Astrocyte (in vitro differentiated cells and primary cell): Measurements from ENCODE around the gene VCPKMT. TPM values are rescaled to one million over a fixed set of nuclear protein-coding genes. Genes with fewer than 3 reads are reported as not detected.
A peak's percentile ranks its signal among the peaks of the same experiment; 100 is the strongest.

ENCODE experiments used
- DNase-seq: peaks from one replicate; pipeline ENCODE4 v3.0.0-alpha.2; 2010; ENCODE audit warnings: low read depth
- FAIRE-seq: peaks from 2 replicates; lab custom pipeline; 2011; peaks lifted over from hg19 to GRCh38; lab: Jason Lieb, UNC
- H2AFZ ChIP-seq: 2 replicates; pipeline ENCODE4 v1.6.0; 2012; ENCODE audit warnings: low read depth, low read length, inconsistent platforms
- H3K27ac ChIP-seq: 2 replicates; pipeline ENCODE4 v1.5.1; 2011; ENCODE audit warnings: low read depth, low read length, inconsistent platforms
- H3K27me3 ChIP-seq: 2 replicates; pipeline ENCODE4 v1.6.0; 2011; ENCODE audit warnings: low read length, inconsistent platforms; ENCODE audit not compliant: insufficient read depth
- H3K36me3 ChIP-seq: 2 replicates; pipeline ENCODE4 v1.5.1; 2011; ENCODE audit warnings: low read length, inconsistent platforms; ENCODE audit not compliant: insufficient read depth
- H3K4me1 ChIP-seq: 2 replicates; pipeline ENCODE4 v1.5.1; 2011; ENCODE audit warnings: low read length, inconsistent platforms; ENCODE audit not compliant: insufficient read depth
- H3K4me2 ChIP-seq: 2 replicates; pipeline ENCODE4 v1.6.0; 2012; ENCODE audit warnings: low read length, inconsistent platforms
- H3K4me3 ChIP-seq: 2 replicates; pipeline ENCODE4 v1.5.1; 2011; ENCODE audit warnings: low read depth, mild to moderate bottlenecking, low read length, inconsistent platforms; ENCODE audit not compliant: insufficient read depth
- H3K79me2 ChIP-seq: 2 replicates; pipeline ENCODE4 v1.6.0; 2012; ENCODE audit warnings: mild to moderate bottlenecking, low read length, inconsistent platforms; ENCODE audit not compliant: insufficient read depth
- H3K9ac ChIP-seq: 2 replicates; pipeline ENCODE4 v1.6.0; 2012; ENCODE audit warnings: mild to moderate bottlenecking, low read length, inconsistent platforms
- H3K9me3 ChIP-seq: 2 replicates; pipeline ENCODE4 v1.5.1; 2012; ENCODE audit warnings: low read depth, mild to moderate bottlenecking, low read length, inconsistent platforms; ENCODE audit not compliant: insufficient read depth
- H4K20me1 ChIP-seq: 2 replicates; pipeline ENCODE4 v1.6.0; 2012; ENCODE audit warnings: low read length, inconsistent platforms; ENCODE audit not compliant: insufficient read depth
- H3K27ac Mint-ChIP-seq: one replicate; pipeline ENCODE4 v1.8.0; 2021; ENCODE audit warnings: mild to moderate bottlenecking, mixed read lengths; ENCODE audit not compliant: unreplicated experiment
- H3K27me3 Mint-ChIP-seq: one replicate; pipeline ENCODE4 v1.8.0; 2021; ENCODE audit warnings: low read depth, mixed read lengths; ENCODE audit not compliant: unreplicated experiment
- H3K36me3 Mint-ChIP-seq: one replicate; pipeline ENCODE4 v1.8.0; 2021; ENCODE audit warnings: low read depth, mixed read lengths; ENCODE audit not compliant: unreplicated experiment
- H3K4me1 Mint-ChIP-seq: one replicate; pipeline ENCODE4 v1.8.0; 2021; ENCODE audit warnings: low read depth, mixed read lengths; ENCODE audit not compliant: unreplicated experiment
- H3K4me3 Mint-ChIP-seq: one replicate; pipeline ENCODE4 v1.8.0; 2021; ENCODE audit warnings: mild to moderate bottlenecking, moderate library complexity, mixed read lengths; ENCODE audit not compliant: unreplicated experiment
- H3K9me3 Mint-ChIP-seq: one replicate; pipeline ENCODE4 v1.8.0; 2021; ENCODE audit warnings: mild to moderate bottlenecking, mixed read lengths; ENCODE audit not compliant: unreplicated experiment
- EZH2 ChIP-seq: IDR thresholded peaks from 2 replicates; pipeline ENCODE4 v1.6.1; 2012; ENCODE audit warnings: mild to moderate bottlenecking, low read length, inconsistent platforms; ENCODE audit not compliant: insufficient read depth
- total RNA-seq: library from RNA; stranded (reverse); gene quantifications from 2 replicates; pipeline ENCODE4 v1.2.1, GENCODE V29; 2021
- TF ChIP-seq, protein P1 (sequence below): IDR thresholded peaks from 2 replicates; pipeline ENCODE4 v1.5.1; 2011; ENCODE audit warnings: low read depth, mild to moderate bottlenecking, inconsistent platforms, low read length, moderate library complexity; ENCODE audit not compliant: insufficient read depth

VCPKMT gene
- total RNA-seq, 1 donor from 2014 or later, result 8.0 TPM

DNA sequence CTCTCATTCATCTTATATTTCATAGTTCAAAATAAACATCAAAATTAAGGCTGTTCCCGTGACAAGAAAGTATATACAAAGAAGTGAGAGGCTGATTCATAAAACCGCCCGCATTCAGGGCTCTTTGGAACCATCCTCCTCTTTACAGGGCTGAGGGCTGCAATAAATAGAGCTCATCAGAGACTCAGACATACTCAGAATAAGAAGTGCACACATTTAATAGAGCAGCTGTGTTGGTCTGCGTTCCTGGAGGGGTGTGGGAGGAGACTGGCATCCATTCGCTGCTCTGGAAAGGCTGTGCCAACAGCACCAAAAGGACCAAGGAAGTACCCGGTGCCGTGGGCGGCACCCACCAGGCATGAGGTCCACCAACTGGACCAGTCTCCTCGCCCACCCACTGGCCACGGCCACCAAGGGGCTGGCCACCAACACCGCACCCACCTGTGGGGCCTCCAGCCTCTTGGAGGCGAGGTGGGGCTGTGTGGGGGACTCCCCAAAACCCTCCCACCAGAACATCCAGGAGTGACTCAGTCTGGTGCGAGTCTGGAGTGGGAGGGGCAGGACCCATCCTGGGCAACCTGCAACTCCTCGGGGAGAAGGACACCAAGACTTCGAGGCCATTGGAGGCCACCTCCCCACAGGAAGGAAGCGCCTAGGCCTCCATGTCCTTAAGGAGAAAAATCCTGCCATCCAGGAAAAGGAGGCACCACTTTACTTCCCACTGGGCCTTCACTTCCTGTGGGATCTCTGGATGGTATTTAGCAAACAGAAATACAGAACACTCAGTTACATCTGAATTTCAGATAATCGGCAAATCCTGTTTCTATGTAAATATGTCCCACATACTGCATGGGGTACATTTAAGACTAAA, 32.7 kb downstream of the VCPKMT start:
- Histone ChIP-seq H3K27me3 (no peaks in the 10 kb centered on the region), H3K79me2 (no peaks in the 10 kb centered on the region), H3K9me3 (no peaks in the 10 kb centered on the region), H3K4me3 (no peak overlapping the region), H3K36me3 (no peaks in the 10 kb centered on the region), H3K27ac (peak overlapping the region; percentile 4), H3K9ac (no peak overlapping the region), H3K4me2 (peak overlapping the region; percentile 14), H3K4me1 (peaks cover 5% of the 10 kb centered on the region), H2AFZ (no peak overlapping the region), H4K20me1 (no peaks in the 10 kb centered on the region)
- FAIRE-seq (no peak), DNase-seq (no peak)
- no peaks in the 10 kb centered on the region for H3K9me3 Mint-ChIP-seq
- no peaks in the 10 kb centered on the region for H3K27me3 Mint-ChIP-seq
- TF ChIP-seq, protein P1, sequence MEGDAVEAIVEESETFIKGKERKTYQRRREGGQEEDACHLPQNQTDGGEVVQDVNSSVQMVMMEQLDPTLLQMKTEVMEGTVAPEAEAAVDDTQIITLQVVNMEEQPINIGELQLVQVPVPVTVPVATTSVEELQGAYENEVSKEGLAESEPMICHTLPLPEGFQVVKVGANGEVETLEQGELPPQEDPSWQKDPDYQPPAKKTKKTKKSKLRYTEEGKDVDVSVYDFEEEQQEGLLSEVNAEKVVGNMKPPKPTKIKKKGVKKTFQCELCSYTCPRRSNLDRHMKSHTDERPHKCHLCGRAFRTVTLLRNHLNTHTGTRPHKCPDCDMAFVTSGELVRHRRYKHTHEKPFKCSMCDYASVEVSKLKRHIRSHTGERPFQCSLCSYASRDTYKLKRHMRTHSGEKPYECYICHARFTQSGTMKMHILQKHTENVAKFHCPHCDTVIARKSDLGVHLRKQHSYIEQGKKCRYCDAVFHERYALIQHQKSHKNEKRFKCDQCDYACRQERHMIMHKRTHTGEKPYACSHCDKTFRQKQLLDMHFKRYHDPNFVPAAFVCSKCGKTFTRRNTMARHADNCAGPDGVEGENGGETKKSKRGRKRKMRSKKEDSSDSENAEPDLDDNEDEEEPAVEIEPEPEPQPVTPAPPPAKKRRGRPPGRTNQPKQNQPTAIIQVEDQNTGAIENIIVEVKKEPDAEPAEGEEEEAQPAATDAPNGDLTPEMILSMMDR, result no peak
- TF ChIP-seq EZH2, result no peak
- peaks cover 27% of the 10 kb centered on the region for H3K4me1 Mint-ChIP-seq
- no peaks in the 10 kb centered on the region for H3K36me3 Mint-ChIP-seq
- H3K27ac Mint-ChIP-seq, result peak overlapping the region; percentile 37
- no peak overlapping the region for H3K4me3 Mint-ChIP-seq

DNA sequence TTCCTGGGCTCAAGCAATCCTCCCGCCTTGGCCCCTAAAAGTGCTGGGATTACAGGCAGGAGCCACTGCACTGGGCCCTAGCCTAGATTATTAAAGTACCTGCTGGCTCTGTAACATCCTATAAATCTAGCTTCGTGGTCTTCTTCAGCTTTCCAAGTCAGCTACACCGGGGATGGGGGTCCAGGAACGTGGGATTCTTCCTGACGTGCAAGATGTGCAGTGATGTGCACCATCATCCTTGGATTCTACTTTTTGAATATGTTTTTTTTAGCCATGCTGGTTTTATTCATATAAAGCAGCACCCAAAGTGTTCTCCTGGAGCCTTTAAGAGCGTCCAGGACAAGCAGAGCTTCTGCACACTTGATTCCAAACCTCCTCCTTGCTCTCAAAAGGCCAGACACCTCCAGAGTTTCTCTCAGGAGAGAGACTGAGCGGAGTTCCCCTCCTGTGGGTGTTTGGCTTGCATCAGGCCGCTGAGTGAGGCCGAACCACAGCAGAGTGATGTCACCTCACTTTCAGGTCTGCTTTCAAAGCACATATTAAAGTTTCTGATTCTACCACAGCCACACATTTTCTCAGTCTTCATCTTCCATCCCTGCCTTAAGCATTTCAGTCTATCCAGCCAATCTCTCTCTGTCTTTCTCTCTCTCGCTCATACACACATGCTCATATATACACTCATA, 33.4 kb downstream of the VCPKMT start:
- peak overlapping the region; percentile 4 for H3K27ac ChIP-seq
- H3K4me3 ChIP-seq, result no peak overlapping the region
- no peaks in the 10 kb centered on the region for H3K36me3 ChIP-seq
- H3K4me1 ChIP-seq, result peaks cover 5% of the 10 kb centered on the region
- TF ChIP-seq, protein P1, result no peak
- no peak for TF ChIP-seq EZH2
- H3K9me3 ChIP-seq, result no peaks in the 10 kb centered on the region
- Mint-ChIP-seq H3K27me3 (no peaks in the 10 kb centered on the region), H3K36me3 (no peaks in the 10 kb centered on the region), H3K9me3 (no peaks in the 10 kb centered on the region), H3K27ac (peak overlapping the region; percentile 37), H3K4me1 (peaks cover 27% of the 10 kb centered on the region), H3K4me3 (peak overlapping the region; percentile 64)
- peak overlapping the region; percentile 14 for H3K4me2 ChIP-seq
- H2AFZ ChIP-seq, result no peak overlapping the region
- no peaks in the 10 kb centered on the region for H3K79me2 ChIP-seq
- H3K27me3 ChIP-seq, result no peaks in the 10 kb centered on the region
- DNase-seq, result peak; percentile 68
- FAIRE-seq, result no peak
- H3K9ac ChIP-seq, result no peak overlapping the region
- no peaks in the 10 kb centered on the region for H4K20me1 ChIP-seq
